ENCODE results near the gene JUND. TPM values are rescaled to one million over a fixed set of nuclear protein-coding genes. Genes with fewer than 3 reads are reported as not detected.

Gene JUND
- total RNA-seq, 2 donors from 2014 or later = 250 to 607 TPM

- intact Hi-C loops (cut with DNase I) = loop anchor here (10.0 kb wide), 1 partner anchor 61 kb away; no protein-coding TSS in a partner anchor
- H3K4me1 ChIP-seq = peaks cover 53% of the 10 kb centered on the region
- ATAC-seq (no peak), DNase-seq (no peak)
- H3K9me3 ChIP-seq = no peaks in the 10 kb centered on the region
- H3K36me3 ChIP-seq (replicated peaks in 1 of 2; ENCODE audit: insufficient read depth in 1 of 2, low read depth in 2 of 2) = peaks cover 2 to 4% of the 10 kb centered on the region in 2 donors
- WGBS, 2 donors = 94 to 95% methylated on average over 12 to 13 of the region's 13 CpGs
- peak overlapping the region in 3 of 4 donors; percentile 55 to 85 (median 83) for H3K27ac ChIP-seq
- H3K27me3 ChIP-seq = no peaks in the 10 kb centered on the region
- TF ChIP-seq POLR2A (IDR thresholded peaks at IDR 0.05) (no peak), CTCF (IDR thresholded peaks at IDR 0.05) (no peak)
- H3K4me3 ChIP-seq = no peak overlapping the region
These were observed 7.7 kb downstream of the JUND start for GRCh38 chr19:18273561-18274218.

GRCh38 chr19:18271433-18271841 lies 10.0 kb downstream of the JUND start:
- DNase-seq = no peak
- H3K27me3 ChIP-seq = no peaks in the 10 kb centered on the region
- ATAC-seq = no peak
- TF ChIP-seq POLR2A (IDR thresholded peaks at IDR 0.05) = no peak
- no peak for TF ChIP-seq CTCF (IDR thresholded peaks at IDR 0.05)
- no peaks in the 10 kb centered on the region for H3K9me3 ChIP-seq
- 68 to 78% methylated on average over 6 of the region's 6 CpGs for WGBS, 2 donors
- H3K4me3 ChIP-seq = no peak overlapping the region
- peaks cover 6 to 10% of the 10 kb centered on the region in 2 donors for H3K36me3 ChIP-seq (replicated peaks in 1 of 2; ENCODE audit: insufficient read depth in 1 of 2, low read depth in 2 of 2)
- intact Hi-C loops (cut with DNase I) = loop anchor here (10.0 kb wide), 1 partner anchor 63 kb away; no protein-coding TSS in a partner anchor
- H3K4me1 ChIP-seq = peaks cover 31% of the 10 kb centered on the region
- H3K27ac ChIP-seq = no peak overlapping the region

GRCh38 chr19:18270326-18270725 lies 11.1 kb downstream of the JUND start:
- Histone ChIP-seq H3K27ac (no peak overlapping the region), H3K27me3 (no peaks in the 10 kb centered on the region), H3K36me3 (replicated peaks in 1 of 2; ENCODE audit: insufficient read depth in 1 of 2, low read depth in 2 of 2) (peaks cover 12 to 15% of the 10 kb centered on the region in 2 donors), H3K4me1 (peaks cover 20% of the 10 kb centered on the region), H3K9me3 (no peaks in the 10 kb centered on the region), H3K4me3 (no peak overlapping the region)
- ATAC-seq (no peak), DNase-seq (no peak)
- intact Hi-C loops (cut with DNase I) = loop anchor here (10.0 kb wide), 1 partner anchor 64 kb away; no protein-coding TSS in a partner anchor
- TF ChIP-seq CTCF (IDR thresholded peaks at IDR 0.05) (no peak), POLR2A (IDR thresholded peaks at IDR 0.05) (no peak)
- 86 to 95% methylated on average over 8 to 9 of the region's 9 CpGs for WGBS, 2 donors

- 76 to 87% methylated on average over 2 of the region's 2 CpGs for WGBS, 2 donors
- ATAC-seq (no peak), DNase-seq (no peak)
- Histone ChIP-seq H3K27me3 (no peaks in the 10 kb centered on the region), H3K9me3 (no peaks in the 10 kb centered on the region), H3K4me3 (no peak overlapping the region), H3K4me1 (peaks cover 8% of the 10 kb centered on the region), H3K36me3 (replicated peaks in 1 of 2; ENCODE audit: insufficient read depth in 1 of 2, low read depth in 2 of 2) (peaks cover 12 to 20% of the 10 kb centered on the region in 2 donors), H3K27ac (no peak overlapping the region)
- TF ChIP-seq CTCF (IDR thresholded peaks at IDR 0.05) (no peak), POLR2A (IDR thresholded peaks at IDR 0.05) (no peak)
- intact Hi-C loops (cut with DNase I) = no loop called here
These were observed 12.2 kb downstream of the JUND start for GRCh38 chr19:18269070-18269723.
